ENCODE results near the gene KCNH5. TPM values are rescaled to one million over a fixed set of nuclear protein-coding genes. Genes with fewer than 3 reads are reported as not detected.

The KCNH5 gene
- total RNA-seq, 1 experiment from 2014 or later, result not detected

DNA sequence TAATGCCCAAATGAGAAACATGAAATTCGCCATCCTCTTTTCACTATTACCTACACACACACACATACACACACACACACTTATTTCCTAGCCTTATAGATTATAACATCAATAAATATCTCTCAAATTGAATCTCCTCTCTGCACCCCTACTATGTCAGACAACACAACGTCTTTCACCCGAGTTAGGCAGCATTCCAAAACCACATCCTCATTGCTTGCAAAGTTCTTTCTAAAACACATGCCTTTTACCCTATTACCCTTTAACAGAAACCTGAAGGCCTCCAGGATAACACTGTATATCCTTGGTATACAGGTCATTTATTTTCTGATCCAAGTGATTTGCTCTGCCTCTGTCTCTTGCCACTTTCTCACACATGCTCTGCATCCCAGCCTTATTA, 56.3 kb downstream of the KCNH5 start:
- peak; percentile 1 for DNase-seq (ENCODE audit: unreplicated experiment)
- intact Hi-C loops (cut with micrococcal nuclease), result no loop called here
- TF ChIP-seq, protein P1, sequence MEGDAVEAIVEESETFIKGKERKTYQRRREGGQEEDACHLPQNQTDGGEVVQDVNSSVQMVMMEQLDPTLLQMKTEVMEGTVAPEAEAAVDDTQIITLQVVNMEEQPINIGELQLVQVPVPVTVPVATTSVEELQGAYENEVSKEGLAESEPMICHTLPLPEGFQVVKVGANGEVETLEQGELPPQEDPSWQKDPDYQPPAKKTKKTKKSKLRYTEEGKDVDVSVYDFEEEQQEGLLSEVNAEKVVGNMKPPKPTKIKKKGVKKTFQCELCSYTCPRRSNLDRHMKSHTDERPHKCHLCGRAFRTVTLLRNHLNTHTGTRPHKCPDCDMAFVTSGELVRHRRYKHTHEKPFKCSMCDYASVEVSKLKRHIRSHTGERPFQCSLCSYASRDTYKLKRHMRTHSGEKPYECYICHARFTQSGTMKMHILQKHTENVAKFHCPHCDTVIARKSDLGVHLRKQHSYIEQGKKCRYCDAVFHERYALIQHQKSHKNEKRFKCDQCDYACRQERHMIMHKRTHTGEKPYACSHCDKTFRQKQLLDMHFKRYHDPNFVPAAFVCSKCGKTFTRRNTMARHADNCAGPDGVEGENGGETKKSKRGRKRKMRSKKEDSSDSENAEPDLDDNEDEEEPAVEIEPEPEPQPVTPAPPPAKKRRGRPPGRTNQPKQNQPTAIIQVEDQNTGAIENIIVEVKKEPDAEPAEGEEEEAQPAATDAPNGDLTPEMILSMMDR (IDR thresholded peaks at IDR 0.05; ENCODE audit: unreplicated experiment), result no peak
- H3K9me3 Mint-ChIP-seq (ENCODE audit: unreplicated experiment), result no peaks in the 10 kb centered on the region
- H3K27me3 Mint-ChIP-seq (ENCODE audit: insufficient read depth, unreplicated experiment), result no peaks in the 10 kb centered on the region
- no peaks in the 10 kb centered on the region for H3K36me3 Mint-ChIP-seq (ENCODE audit: insufficient read depth, unreplicated experiment)
- H3K4me3 Mint-ChIP-seq (ENCODE audit: unreplicated experiment), result no peak overlapping the region
- no peak overlapping the region for H3K27ac Mint-ChIP-seq (ENCODE audit: low read depth, unreplicated experiment)
- ChIA-PET CTCF (no interaction called here), POLR2A (no interaction called here)
- no TSS peak for BruUV-seq (replicated peaks)
- H3K4me1 Mint-ChIP-seq (ENCODE audit: insufficient read depth, unreplicated experiment), result peaks cover 11% of the 10 kb centered on the region

- intact Hi-C loops (cut with micrococcal nuclease), result no loop called here
- POLR2A ChIA-PET, result interaction anchor here (1.1 kb wide), 1 partner anchor 10 kb away, joined by 3 read pairs; no protein-coding TSS in a partner anchor
- TF ChIP-seq, protein P1 (IDR thresholded peaks at IDR 0.05; ENCODE audit: unreplicated experiment), result no peak
- DNase-seq (ENCODE audit: unreplicated experiment), result no peak
- peaks cover 5% of the 10 kb centered on the region for H3K9me3 Mint-ChIP-seq (ENCODE audit: unreplicated experiment)
- no peaks in the 10 kb centered on the region for H3K36me3 Mint-ChIP-seq (ENCODE audit: insufficient read depth, unreplicated experiment)
- H3K4me1 Mint-ChIP-seq (ENCODE audit: insufficient read depth, unreplicated experiment), result peaks cover 3% of the 10 kb centered on the region
- no TSS peak for BruUV-seq (replicated peaks)
- H3K27ac Mint-ChIP-seq (ENCODE audit: low read depth, unreplicated experiment), result no peak overlapping the region
- CTCF ChIA-PET, result no interaction called here
- H3K4me3 Mint-ChIP-seq (ENCODE audit: unreplicated experiment), result no peak overlapping the region
- no peaks in the 10 kb centered on the region for H3K27me3 Mint-ChIP-seq (ENCODE audit: insufficient read depth, unreplicated experiment)
Observed at GRCh38 chr14:62983821-62984220, 61.4 kb downstream of the KCNH5 start.

DNA sequence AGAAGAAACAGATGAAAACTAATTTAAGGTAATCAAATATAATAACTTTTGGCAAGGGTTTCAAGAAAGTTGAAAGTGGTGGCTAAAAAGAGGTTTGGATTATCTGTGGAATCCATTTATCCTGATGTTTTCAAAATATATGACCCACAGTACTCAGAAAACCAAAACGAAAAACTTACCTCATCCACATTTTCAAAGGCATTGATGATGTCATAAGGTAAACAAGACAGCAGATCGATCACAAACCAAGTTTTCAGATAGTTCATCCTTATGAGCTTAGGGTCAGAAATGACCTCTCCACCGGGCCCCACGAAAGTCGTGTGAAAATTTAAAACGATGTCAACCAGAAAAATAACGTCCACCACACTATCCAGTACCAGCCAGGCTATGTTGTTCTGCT, 64.6 kb downstream of the KCNH5 start:
- CTCF ChIA-PET, result no interaction called here
- POLR2A ChIA-PET, result no interaction called here
- no peaks in the 10 kb centered on the region for H3K4me1 Mint-ChIP-seq (ENCODE audit: insufficient read depth, unreplicated experiment)
- H3K27me3 Mint-ChIP-seq (ENCODE audit: insufficient read depth, unreplicated experiment), result no peaks in the 10 kb centered on the region
- H3K36me3 Mint-ChIP-seq (ENCODE audit: insufficient read depth, unreplicated experiment), result no peaks in the 10 kb centered on the region
- no peak for DNase-seq (ENCODE audit: unreplicated experiment)
- no peak overlapping the region for H3K4me3 Mint-ChIP-seq (ENCODE audit: unreplicated experiment)
- no TSS peak for BruUV-seq (replicated peaks)
- TF ChIP-seq, protein P1 (IDR thresholded peaks at IDR 0.05; ENCODE audit: unreplicated experiment), result no peak
- no peak overlapping the region for H3K27ac Mint-ChIP-seq (ENCODE audit: low read depth, unreplicated experiment)
- H3K9me3 Mint-ChIP-seq (ENCODE audit: unreplicated experiment), result peaks cover 5% of the 10 kb centered on the region
- intact Hi-C loops (cut with micrococcal nuclease), result no loop called here

- H3K4me3 Mint-ChIP-seq (ENCODE audit: unreplicated experiment), result no peak overlapping the region
- peak; percentile 68 for DNase-seq (ENCODE audit: unreplicated experiment)
- H3K36me3 Mint-ChIP-seq (ENCODE audit: insufficient read depth, unreplicated experiment), result no peaks in the 10 kb centered on the region
- TF ChIP-seq, protein P1 (IDR thresholded peaks at IDR 0.05; ENCODE audit: unreplicated experiment), result no peak
- H3K27ac Mint-ChIP-seq (ENCODE audit: low read depth, unreplicated experiment), result no peak overlapping the region
- ChIA-PET POLR2A (no interaction called here), CTCF (no interaction called here)
- H3K4me1 Mint-ChIP-seq (ENCODE audit: insufficient read depth, unreplicated experiment), result peaks cover 8% of the 10 kb centered on the region
- H3K27me3 Mint-ChIP-seq (ENCODE audit: insufficient read depth, unreplicated experiment), result peaks cover 11% of the 10 kb centered on the region
- H3K9me3 Mint-ChIP-seq (ENCODE audit: unreplicated experiment), result peaks cover 10% of the 10 kb centered on the region
- intact Hi-C loops (cut with micrococcal nuclease), result no loop called here
- no TSS peak for BruUV-seq (replicated peaks)
Observed at GRCh38 chr14:62957562-62957961, 87.7 kb downstream of the KCNH5 start.
